Brain microvascular endothelial cell (primary cell): ENCODE data around the gene ABCA7.

Source experiments
- DNase-seq: peaks from one replicate; pipeline ENCODE4 v3.0.0-alpha.2; 2020
- H3K27ac ChIP-seq: fragments of 250-450 bp; sonication (Bioruptor Pico); 2 replicates; pipeline ENCODE4 v1.5.1; 2020; ENCODE audit warnings: mild to moderate bottlenecking, moderate library complexity
- H3K27me3 ChIP-seq: fragments of 250-450 bp; sonication (Bioruptor Pico); replicated peaks from 2 replicates; pipeline ENCODE4 v1.5.1; 2020; ENCODE audit warnings: mild to moderate bottlenecking
- H3K36me3 ChIP-seq: fragments of 250-450 bp; sonication (Bioruptor Pico); replicated peaks from 2 replicates; pipeline ENCODE4 v1.5.1; 2020; ENCODE audit warnings: mild to moderate bottlenecking
- H3K4me3 ChIP-seq: 2 replicates; pipeline ENCODE4 v1.5.1; 2011; ENCODE audit warnings: low read depth, mild to moderate bottlenecking, control low read depth, low read length, moderate library complexity
- CTCF ChIP-seq: IDR thresholded peaks from 2 replicates; pipeline ENCODE4 v1.5.1; 2011; ENCODE audit warnings: low read depth, mild to moderate bottlenecking, moderate library complexity, low read length, control low read depth, inconsistent platforms; ENCODE audit errors: missing control alignments
- in situ Hi-C: cut with HindIII; loops from 2 replicates; pipeline ENCODE4 v1.10.0; 2017; ENCODE audit warnings: low sequenced_read_pairs, low pct_ligation_motif_present

The ABCA7 gene

GRCh38 chr19:1108291-1109031, 68.6 kb downstream of the ABCA7 start:
- Histone ChIP-seq H3K36me3 (peaks cover 53% of the 10 kb centered on the region), H3K4me3 (no peak overlapping the region), H3K27me3 (no peaks in the 10 kb centered on the region), H3K27ac (no peak overlapping the region)
- in situ Hi-C loops = loop anchor here (25.0 kb wide), 1 partner anchor 129 kb away; the partner anchor contains the start of genes ATP5F1D, CBARP and MIDN
- no peak for TF ChIP-seq CTCF
- DNase-seq = no peak

- DNase-seq = no peak
- in situ Hi-C loops = loop anchor here (25.0 kb wide), 1 partner anchor 128 kb away; the partner anchor contains the start of genes ATP5F1D, CBARP and MIDN
- no peak for TF ChIP-seq CTCF
These were observed 69.2 kb downstream of the ABCA7 start for GRCh38 chr19:1109032-1109551.

GRCh38 chr19:1109697-1110671, 70.1 kb downstream of the ABCA7 start:
- H3K27me3 ChIP-seq = no peaks in the 10 kb centered on the region
- H3K4me3 ChIP-seq = no peak overlapping the region
- in situ Hi-C loops = loop anchor here (25.0 kb wide), 1 partner anchor 127 kb away; the partner anchor contains the start of genes ATP5F1D, CBARP and MIDN
- no peak for DNase-seq
- no peak for TF ChIP-seq CTCF
- H3K36me3 ChIP-seq = peaks cover 67% of the 10 kb centered on the region
- H3K27ac ChIP-seq = no peak overlapping the region

More at GRCh38 chr19:1109032-1109551, 69.2 kb downstream of the ABCA7 start:
- Histone ChIP-seq H3K27me3 (no peaks in the 10 kb centered on the region), H3K27ac (no peak overlapping the region), H3K36me3 (peaks cover 59% of the 10 kb centered on the region), H3K4me3 (no peak overlapping the region)

- in situ Hi-C loops = loop anchor here (25.0 kb wide), 1 partner anchor 126 kb away; the partner anchor contains the start of genes ATP5F1D, CBARP and MIDN
- peaks cover 72% of the 10 kb centered on the region for H3K36me3 ChIP-seq
- no peak overlapping the region for H3K4me3 ChIP-seq
- no peak overlapping the region for H3K27ac ChIP-seq
- no peaks in the 10 kb centered on the region for H3K27me3 ChIP-seq
- TF ChIP-seq CTCF = no peak
- DNase-seq = no peak
These were observed 71.1 kb downstream of the ABCA7 start for GRCh38 chr19:1110809-1111640.

GRCh38 chr19:1111641-1112267, 71.8 kb downstream of the ABCA7 start:
- in situ Hi-C loops = loop anchor here (25.0 kb wide), 1 partner anchor 126 kb away; the partner anchor contains the start of genes ATP5F1D, CBARP and MIDN
- peaks cover 71% of the 10 kb centered on the region for H3K36me3 ChIP-seq
- H3K27me3 ChIP-seq = no peaks in the 10 kb centered on the region
- no peak for TF ChIP-seq CTCF
- H3K27ac ChIP-seq = no peak overlapping the region
- DNase-seq = no peak
- H3K4me3 ChIP-seq = no peak overlapping the region
